Vagina (tissue), 2 donors: Measurements from ENCODE around the gene SPC25.

Experiments used
- POLR2A ChIP-seq, 2 donors: fragments of 450-650 bp; IDR thresholded peaks; one replicate each; pipeline ENCODE4 v1.6.1; 2017; ENCODE audit warnings: antibody characterized with exemption in 2 of 2, mild to moderate bottlenecking in 2 of 2, moderate library complexity in 2 of 2
- TF ChIP-seq, protein P1 (sequence below), 3 experiments: fragments of 450-650 bp in 2 of 3; fragments of 200-600 bp in 1 of 3; sonication (generic) in 1 of 3; IDR thresholded peaks; one replicate each; pipeline ENCODE4 v1.5.1; 2017 to 2019; ENCODE audit warnings: antibody characterized with exemption in 3 of 3, mild to moderate bottlenecking in 2 of 3, moderate library complexity in 2 of 3

DNA sequence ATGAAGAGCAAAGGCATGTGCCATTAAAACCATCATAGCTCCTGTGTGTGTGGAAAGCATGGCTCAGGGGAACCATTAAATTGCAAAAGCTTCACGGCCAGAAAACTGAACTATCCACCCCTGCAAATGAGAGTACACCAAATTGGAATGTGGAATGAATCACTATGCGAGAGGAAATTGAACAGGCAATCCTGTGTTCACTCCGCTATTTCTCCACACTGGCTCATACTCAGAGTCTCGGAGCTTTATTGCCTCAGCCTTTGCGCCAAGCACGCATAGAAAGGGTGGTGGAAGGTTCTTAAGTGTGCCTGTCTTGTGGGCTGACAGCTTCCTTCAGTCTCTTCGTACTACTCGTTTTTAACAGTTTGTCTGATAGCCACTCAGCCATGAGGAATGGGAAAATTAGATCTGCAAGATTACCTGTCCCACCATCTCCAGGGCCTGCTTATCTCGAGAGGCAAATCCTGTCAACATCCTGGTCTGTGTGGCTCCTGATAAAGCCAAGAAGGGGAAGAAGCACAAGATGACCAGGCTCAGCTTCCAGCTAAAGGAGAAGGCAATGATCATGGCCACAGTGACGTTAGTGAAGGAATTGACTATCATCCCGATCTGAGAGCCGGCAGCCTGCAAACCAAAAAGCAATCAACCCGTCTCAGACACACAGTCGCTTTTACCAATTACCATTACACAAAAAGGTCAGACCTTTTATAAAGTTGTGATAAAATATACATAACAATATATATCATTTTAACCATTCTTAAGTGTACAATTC, 45.8 kb upstream of the SPC25 start:
- TF ChIP-seq, protein P1, sequence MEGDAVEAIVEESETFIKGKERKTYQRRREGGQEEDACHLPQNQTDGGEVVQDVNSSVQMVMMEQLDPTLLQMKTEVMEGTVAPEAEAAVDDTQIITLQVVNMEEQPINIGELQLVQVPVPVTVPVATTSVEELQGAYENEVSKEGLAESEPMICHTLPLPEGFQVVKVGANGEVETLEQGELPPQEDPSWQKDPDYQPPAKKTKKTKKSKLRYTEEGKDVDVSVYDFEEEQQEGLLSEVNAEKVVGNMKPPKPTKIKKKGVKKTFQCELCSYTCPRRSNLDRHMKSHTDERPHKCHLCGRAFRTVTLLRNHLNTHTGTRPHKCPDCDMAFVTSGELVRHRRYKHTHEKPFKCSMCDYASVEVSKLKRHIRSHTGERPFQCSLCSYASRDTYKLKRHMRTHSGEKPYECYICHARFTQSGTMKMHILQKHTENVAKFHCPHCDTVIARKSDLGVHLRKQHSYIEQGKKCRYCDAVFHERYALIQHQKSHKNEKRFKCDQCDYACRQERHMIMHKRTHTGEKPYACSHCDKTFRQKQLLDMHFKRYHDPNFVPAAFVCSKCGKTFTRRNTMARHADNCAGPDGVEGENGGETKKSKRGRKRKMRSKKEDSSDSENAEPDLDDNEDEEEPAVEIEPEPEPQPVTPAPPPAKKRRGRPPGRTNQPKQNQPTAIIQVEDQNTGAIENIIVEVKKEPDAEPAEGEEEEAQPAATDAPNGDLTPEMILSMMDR (IDR thresholded peaks at IDR 0.05): no peak
- no peak for TF ChIP-seq POLR2A (IDR thresholded peaks at IDR 0.05)
